ENCODE measurements around the gene HCAR3. TPM values are rescaled to one million over a fixed set of nuclear protein-coding genes. Genes with fewer than 3 reads are reported as not detected.
"Not testable (repeated sequence)": the region's sequence is repeated elsewhere in the genome, so short reads cannot be mapped to it uniquely, and the experiment has no call there.

HCAR3 gene
- not detected in 2 replicates for total RNA-seq (2014; rRNA removed; shearing (Covaris generic))

DNA sequence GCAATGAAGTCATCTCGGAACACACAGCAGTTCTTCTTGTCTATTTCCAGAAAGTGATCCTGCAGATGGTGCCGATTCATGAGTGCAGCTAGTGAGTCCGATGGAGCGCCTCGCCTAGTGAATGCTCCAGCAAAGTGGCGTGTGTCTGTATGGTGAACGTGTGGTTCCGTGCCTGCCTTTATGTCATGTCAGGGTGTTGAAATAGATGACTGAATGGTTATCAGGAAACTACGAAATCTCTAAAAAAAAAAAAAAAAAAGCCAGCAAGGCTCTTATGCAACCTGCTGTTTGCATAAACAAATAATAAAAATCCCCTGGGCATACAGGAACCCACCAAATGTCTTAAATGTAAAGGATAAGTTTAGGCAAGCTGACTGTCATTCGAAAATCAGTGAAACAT is at the start of gene HCAR3:
Gene HCAR3, minus strand, starts transcription at position 154 of the 400 bp plus-strand sequence. Its CDS starts 74 bp downstream, at position 80.
- DNase-seq (ENCODE audit: low read depth), result not testable (repeated sequence)

DNA sequence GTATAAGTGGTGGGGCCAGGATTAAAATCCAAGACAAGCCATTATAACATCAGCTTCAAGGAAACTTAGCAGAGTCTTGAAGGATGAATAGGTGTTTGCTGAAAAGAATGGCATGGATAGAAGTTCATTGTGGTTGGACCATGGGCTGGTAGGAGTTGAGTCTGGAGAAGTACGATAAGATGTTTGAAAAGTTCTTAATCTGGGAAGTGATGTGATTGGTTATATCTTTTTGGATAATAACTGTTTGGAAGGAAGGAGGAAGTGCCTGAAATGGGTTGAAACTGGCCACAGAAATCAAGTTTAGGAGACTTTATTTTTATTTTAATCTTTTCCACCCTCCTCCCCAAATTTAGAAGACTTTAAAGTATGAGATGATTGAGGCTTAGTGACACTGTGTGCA is 41.0 kb upstream of the HCAR3 start:
- DNase-seq (ENCODE audit: low read depth), result no peak

GRCh38 chr12:122754790-122755189 is 38.2 kb upstream of the HCAR3 start:
- DNase-seq (ENCODE audit: low read depth), result no peak

DNA sequence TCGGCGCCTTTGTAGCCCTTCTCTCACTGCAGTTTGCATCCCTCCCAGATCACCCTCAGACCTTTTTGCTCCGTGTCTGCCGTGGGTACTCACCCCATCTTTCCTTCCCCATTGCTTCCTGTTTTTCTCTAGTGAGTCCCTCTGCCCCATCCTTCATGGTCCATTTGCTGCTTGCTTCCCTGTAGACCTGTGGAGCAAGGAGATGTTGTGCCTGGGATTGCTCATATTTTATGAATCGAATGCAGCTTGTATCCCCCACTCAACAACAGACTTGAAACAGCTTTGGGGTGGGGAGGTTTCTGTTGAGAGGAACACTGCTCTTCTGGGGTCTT is 36.7 kb upstream of the HCAR3 start:
- no peak for DNase-seq (ENCODE audit: low read depth)

DNA sequence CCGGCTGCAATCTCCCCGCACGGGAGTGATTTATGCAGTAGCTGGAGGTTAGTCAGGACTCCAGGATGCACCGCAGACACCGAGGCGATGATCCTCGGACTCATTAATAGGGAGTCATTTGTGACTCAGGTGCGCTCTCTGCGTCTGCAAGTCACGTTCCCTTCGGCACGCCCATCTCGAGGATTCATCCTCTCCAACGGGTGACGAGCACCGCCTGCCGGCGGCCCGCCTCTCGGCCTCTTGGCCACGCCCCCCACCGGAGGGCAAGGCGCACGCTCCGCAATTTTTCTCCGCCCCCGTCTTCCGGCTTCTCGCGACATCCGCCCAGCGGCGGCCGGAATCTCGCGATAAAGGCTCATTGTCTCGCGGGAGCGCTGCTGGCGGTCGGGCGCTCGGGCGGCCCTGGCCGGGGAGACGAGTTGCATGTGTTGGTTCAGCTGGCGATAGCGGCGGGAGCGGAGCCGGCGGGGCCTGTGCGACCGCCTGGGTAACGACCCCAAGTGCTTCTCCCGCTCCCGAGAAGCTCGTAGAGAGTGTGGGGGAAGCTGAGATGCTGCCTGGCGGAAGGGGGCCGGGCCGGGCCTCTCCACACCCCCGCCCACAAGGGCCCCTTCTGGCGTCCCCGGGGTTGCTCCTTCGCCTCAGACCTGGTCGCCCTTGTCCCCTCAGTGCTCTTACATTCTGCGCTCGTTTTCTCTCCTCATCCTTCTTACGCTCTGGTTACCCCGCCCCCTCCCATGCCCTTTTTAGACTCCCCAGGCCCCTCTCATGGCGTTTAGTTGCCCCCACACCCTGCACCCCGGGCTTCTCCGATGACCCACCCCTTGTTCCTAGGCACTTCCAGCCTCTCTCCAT is 36.1 kb upstream of the HCAR3 start, which contains the start of gene DENR:
Gene DENR, plus strand, starts transcription at position 361 of the 855 bp plus-strand sequence. CDS start 878 bp downstream, outside the sequence.
- DNase-seq (ENCODE audit: low read depth), result peak; percentile 98

DNA sequence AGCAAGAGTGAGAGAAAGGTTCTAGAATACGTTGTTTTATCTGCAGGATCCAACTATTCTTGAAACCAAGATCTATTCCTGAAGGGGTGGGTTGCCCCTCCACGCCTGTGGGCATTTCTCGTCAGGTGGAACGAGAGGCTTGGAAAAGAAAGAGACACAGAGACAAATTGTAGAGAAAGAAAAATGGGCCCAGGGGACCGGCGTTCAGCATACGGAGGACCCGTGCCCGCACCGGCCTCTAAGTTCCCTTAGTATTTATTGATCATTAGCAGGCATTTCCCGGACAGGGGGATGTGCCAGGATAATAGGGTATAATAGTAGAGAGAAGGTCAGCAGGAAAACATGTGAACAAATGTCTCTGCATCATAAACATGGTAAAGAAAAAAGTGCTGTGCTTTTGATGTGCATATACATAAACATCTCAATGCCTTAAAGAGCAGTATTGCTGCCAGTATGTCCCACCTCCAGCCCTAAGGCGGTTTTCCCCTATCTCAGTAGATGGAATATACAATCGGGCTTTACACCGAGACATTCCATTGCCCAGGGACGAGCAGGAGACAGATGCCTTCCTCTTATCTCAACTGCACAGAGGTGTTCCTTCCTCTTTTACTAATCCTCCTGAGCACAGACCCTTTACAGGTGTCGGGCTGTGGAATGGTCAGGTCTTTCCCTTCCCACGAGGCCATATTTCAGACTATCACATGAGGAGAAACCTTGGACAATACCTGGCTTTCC is 34.3 kb upstream of the HCAR3 start:
- not testable (repeated sequence) for DNase-seq (ENCODE audit: low read depth)

- DNase-seq (ENCODE audit: low read depth), result no peak
Measured at GRCh38 chr12:122749569-122750332, 33.1 kb upstream of the HCAR3 start.

DNA sequence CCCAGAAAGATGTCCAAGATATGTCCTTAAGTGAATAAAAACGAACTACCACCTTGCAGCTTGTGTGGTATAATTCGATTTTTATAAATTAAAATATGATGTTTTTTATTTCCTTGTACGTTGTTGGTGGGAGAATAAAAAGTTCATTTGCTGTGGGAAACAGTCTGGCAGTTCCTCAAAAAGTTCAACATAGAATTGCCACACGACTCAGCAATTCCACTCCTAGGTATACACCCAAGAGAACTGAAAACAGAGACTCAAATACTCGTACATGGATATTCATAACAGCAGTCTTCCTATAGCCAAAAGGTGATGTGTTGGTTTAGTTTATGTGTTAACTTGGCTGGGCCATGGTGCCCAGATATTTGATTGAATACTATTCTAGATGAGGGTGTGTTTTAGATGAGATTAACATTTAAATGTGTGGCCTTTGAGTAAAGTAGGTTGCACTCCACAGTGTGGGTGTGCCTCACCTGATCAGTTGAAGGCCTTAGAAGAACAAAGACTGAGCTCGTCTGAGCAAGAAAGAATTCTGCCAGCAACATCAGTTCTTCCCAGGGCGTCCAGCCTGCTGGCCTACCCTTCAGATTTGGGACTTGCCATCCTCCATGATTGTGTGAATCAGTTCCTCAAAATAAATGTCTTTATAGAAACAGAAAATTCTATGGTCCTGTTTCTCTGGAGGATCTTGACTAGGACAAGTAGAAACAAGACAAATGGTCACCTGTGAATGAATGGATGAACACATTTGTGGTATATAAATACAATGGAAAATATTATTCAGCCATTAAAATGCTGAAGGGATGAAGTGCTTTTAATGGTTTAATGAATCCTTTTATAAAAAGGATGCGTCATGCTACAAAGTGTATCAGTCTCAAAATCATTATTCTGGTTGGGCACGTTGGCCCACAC is 30.9 kb upstream of the HCAR3 start:
- DNase-seq (ENCODE audit: low read depth), result no peak

GRCh38 chr12:122743895-122744525 is 27.4 kb upstream of the HCAR3 start:
- no peak for DNase-seq (ENCODE audit: low read depth)

DNA sequence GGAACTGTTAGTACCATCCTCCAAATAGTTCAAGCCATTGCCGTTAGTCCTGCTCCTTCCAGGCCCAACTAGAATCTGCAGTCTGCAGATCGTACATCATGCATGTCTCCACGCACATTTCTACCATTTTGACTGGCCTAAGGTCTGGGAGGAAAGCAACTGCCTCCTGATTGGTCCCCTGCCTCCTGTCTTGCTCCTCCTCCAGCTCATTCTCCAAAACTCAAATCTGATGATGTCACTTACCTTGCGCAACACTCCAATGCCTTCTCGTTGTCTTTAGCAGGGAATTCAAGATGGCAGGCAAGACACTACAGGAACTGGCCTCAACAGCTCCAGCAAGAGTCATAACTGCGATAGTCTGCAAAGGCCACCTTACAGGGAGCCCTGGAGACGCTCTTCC is 23.7 kb upstream of the HCAR3 start:
- no peak for DNase-seq (ENCODE audit: low read depth)

DNA sequence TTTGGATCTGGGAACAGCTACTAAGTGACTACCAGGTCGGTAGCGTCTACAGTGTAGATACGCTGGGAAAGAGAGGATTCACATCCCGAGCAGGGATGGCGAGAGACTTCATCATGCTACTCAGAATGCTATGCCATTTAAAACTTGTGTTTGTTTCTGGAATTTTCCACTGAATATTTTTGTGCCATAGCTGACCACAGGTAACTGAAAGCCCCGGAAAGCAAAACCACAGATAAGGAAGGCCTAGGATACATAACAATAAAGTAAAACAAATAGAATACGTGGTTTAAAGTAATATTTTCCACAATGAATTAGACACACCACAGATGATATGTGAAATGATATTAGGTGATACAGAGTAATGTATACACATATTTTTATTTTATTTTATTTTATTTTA is 22.0 kb upstream of the HCAR3 start:
- peak; percentile 73 for DNase-seq (ENCODE audit: low read depth)

DNA sequence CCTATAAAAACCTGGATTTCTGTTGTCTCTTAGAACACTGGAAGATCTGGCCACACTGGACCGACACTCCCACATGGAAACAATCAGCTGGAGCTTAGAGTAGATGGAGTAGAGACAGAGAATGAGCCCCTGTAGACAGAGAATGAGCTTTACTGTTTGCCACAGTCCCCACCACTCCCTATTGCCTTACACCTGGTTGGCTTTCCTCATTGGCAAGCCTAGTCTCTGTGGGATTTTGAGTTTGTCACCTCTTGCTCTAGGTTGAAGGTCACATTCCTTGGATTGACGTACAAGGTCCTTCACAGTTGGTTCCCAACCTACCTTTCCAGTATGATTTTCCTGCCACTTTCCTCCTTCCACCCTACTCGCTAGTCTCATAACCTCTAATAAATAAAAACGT is 16.0 kb upstream of the HCAR3 start:
- no peak for DNase-seq (ENCODE audit: low read depth)

GRCh38 chr12:122732170-122732569 is 15.6 kb upstream of the HCAR3 start:
- DNase-seq (ENCODE audit: low read depth), result no peak

- DNase-seq (ENCODE audit: low read depth), result no peak
Measured at GRCh38 chr12:122730215-122731014, 13.8 kb upstream of the HCAR3 start, which contains the start of gene HCAR1. HCAR1 (minus strand) TSS chr12:122730844; CDS start chr12:122730339, 505 bp downstream.

DNA sequence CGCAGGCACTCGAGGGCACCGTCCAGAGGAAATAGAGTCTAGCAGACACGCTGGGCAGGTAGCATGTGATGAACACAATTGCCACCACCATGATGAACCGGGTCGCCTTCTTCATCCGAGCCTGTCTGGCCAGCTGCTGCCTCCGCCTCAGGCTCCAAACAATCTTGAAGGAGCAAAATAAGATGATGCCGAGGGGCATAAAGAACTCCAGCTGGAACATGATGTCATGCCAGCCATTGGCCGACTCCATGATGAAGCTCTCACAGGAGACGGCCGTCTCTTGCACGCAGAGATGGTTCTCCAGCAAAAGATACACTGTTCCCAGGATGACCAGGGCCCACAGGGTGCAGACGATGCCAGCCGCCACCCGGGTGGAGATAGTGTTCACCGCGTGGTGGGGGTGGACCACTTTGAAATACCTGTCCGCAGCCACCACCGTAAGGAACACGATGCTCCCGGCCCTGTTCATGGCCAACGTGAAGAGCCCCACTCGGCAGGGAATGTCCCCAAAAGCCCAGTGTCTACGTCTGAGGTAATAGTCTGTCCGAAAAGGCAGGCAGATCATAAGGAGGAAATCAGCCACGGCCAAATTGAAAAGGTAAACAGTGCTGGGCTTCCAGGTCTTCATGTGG is 13.1 kb upstream of the HCAR3 start:
- DNase-seq (ENCODE audit: low read depth), result no peak

DNA sequence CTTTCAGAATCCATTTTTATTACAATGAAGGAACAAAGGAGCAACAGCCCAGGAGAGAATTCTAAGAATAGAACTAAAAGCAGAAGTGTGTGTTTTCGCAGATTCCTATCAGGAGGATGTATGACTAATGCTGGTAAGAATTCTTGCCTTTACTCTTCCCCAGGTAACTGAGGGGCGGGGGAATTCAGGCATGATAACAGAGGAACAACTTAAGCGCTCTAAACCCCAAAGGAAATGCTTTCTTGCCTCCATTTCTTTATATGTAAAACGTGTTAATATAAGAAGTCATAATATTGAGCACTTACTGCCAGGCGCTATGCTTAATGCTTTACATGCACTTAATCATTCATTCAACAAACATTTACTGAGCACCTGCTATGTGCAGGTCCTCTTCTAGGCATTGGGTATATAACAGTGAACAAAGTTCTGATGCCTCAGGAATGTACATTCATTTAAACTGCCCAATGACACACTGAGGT is 9.5 kb upstream of the HCAR3 start:
- DNase-seq (ENCODE audit: low read depth), result peak; percentile 74

GRCh38 chr12:122725452-122726079 is 9.0 kb upstream of the HCAR3 start:
- no peak for DNase-seq (ENCODE audit: low read depth)

DNA sequence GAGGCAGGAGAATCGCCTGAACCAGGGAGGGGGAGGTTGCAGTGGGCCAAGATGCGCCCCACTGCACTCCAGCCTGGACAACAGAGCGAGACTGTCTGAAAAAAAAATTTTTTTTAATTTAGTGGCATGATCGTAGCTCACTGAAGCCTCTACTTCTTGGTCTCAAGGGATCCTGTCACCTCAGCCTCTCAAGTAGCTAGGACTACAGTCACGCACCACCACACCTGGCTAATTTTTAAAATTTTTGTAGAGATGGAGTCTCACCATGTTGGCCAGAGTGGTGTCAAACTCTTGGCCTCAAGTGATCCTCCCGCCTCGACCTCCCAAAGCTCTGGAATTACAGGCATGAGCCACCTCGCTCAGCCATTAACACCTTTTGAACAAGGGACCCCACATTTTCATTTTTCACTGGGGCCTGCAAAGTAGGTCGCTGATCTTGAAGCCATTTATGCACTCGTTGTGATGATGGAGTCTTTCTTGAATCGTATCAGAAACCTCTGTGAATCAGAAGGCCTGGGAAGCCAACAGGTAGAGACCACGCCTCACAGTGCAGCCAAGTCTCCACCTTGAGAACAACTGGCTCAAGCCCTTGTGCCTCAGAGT is 8.1 kb upstream of the HCAR3 start:
- DNase-seq (ENCODE audit: low read depth), result no peak
